ENCODE results near the gene NKAP. TPM values are rescaled to one million over a fixed set of nuclear protein-coding genes. Genes with fewer than 3 reads are reported as not detected.

Gene NKAP
- total and polyA plus RNA-seq, 2 donors from 2014 or later, result 7.7 to 9.9 TPM

- Histone ChIP-seq H3K4me3 (ENCODE audit: low read length in 3 of 3) (no peak overlapping the region), H3K36me3 (ENCODE audit: control insufficient read depth in 2 of 3, insufficient read depth in 3 of 3, low read length in 3 of 3) (peaks cover 0 to 5% (median 2%) of the 10 kb centered on the region in 3 donors), H3K27ac (ENCODE audit: low read depth in 2 of 2, low read length in 2 of 2) (no peak overlapping the region), H3K4me1 (ENCODE audit: control insufficient read depth in 2 of 3, insufficient read depth in 2 of 3, low read depth in 1 of 3, low read length in 3 of 3) (no peaks in the 10 kb centered on the region), H3K27me3 (ENCODE audit: control insufficient read depth, insufficient read depth, low read length) (no peaks in the 10 kb centered on the region), H3K9ac (ENCODE audit: low read length in 3 of 3) (no peak overlapping the region), H3K9me3 (ENCODE audit: control insufficient read depth in 2 of 3, insufficient read depth in 1 of 3, low read length in 3 of 3) (no peaks in the 10 kb centered on the region)
- FAIRE-seq (no peak), DNase-seq (peak in 3 of 5 donors; percentile 32 to 61 (median 50))
- TF ChIP-seq CTCF (IDR thresholded peaks at IDR 0.05; ENCODE audit: borderline replicate concordance, extremely low read depth, insufficient read depth), result peak; percentile 33
- intact Hi-C loops (cut with DNase I), result no loop called here
Observed at GRCh38 chrX:119880552-119881437, 62.8 kb downstream of the NKAP start.

- intact Hi-C loops (cut with DNase I), result no loop called here
- peaks cover 0 to 5% (median 2%) of the 10 kb centered on the region in 3 donors for H3K36me3 ChIP-seq (ENCODE audit: control insufficient read depth in 2 of 3, insufficient read depth in 3 of 3, low read length in 3 of 3)
- H3K4me1 ChIP-seq (ENCODE audit: control insufficient read depth in 2 of 3, insufficient read depth in 2 of 3, low read depth in 1 of 3, low read length in 3 of 3), result no peaks in the 10 kb centered on the region
- no peaks in the 10 kb centered on the region for H3K9me3 ChIP-seq (ENCODE audit: control insufficient read depth in 2 of 3, insufficient read depth in 1 of 3, low read length in 3 of 3)
- DNase-seq, result no peak
- no peak overlapping the region for H3K4me3 ChIP-seq (ENCODE audit: low read length in 3 of 3)
- H3K27ac ChIP-seq (ENCODE audit: low read depth in 2 of 2, low read length in 2 of 2), result no peak overlapping the region
- no peaks in the 10 kb centered on the region for H3K27me3 ChIP-seq (ENCODE audit: control insufficient read depth, insufficient read depth, low read length)
- H3K9ac ChIP-seq (ENCODE audit: low read length in 3 of 3), result no peak overlapping the region
- FAIRE-seq, result no peak
- no peak for TF ChIP-seq CTCF (IDR thresholded peaks at IDR 0.05; ENCODE audit: borderline replicate concordance, extremely low read depth, insufficient read depth)
Observed at GRCh38 chrX:119880076-119880475, 63.5 kb downstream of the NKAP start.

DNA sequence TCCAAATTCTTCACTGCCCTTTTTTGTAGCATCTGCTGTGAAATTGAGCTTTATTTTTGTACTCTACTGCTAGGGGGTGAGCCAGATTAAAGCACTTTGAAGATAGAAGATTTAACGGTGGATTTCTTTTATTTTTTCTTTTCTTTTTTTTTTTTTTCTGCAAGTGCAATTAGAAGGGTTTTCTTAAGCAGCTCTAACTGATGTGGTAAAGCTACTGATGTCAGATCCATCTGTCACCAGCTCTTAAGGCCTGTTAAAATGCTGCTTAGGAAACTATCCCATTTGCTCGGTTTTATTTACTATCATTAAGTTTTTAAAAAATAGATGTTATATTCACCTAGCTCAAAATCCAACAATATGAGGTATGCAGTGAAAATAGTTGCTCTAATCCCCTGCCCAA lies 64.8 kb downstream of the NKAP start:
- no peaks in the 10 kb centered on the region for H3K4me1 ChIP-seq (ENCODE audit: control insufficient read depth in 2 of 3, insufficient read depth in 2 of 3, low read depth in 1 of 3, low read length in 3 of 3)
- peaks cover 0 to 5% (median 2%) of the 10 kb centered on the region in 3 donors for H3K36me3 ChIP-seq (ENCODE audit: control insufficient read depth in 2 of 3, insufficient read depth in 3 of 3, low read length in 3 of 3)
- H3K9me3 ChIP-seq (ENCODE audit: control insufficient read depth in 2 of 3, insufficient read depth in 1 of 3, low read length in 3 of 3), result no peaks in the 10 kb centered on the region
- FAIRE-seq (no peak), DNase-seq (no peak)
- no peak overlapping the region for H3K4me3 ChIP-seq (ENCODE audit: low read length in 3 of 3)
- H3K27me3 ChIP-seq (ENCODE audit: control insufficient read depth, insufficient read depth, low read length), result no peaks in the 10 kb centered on the region
- TF ChIP-seq CTCF (IDR thresholded peaks at IDR 0.05; ENCODE audit: borderline replicate concordance, extremely low read depth, insufficient read depth), result no peak
- intact Hi-C loops (cut with DNase I), result no loop called here
- H3K9ac ChIP-seq (ENCODE audit: low read length in 3 of 3), result no peak overlapping the region
- H3K27ac ChIP-seq (ENCODE audit: low read depth in 2 of 2, low read length in 2 of 2), result no peak overlapping the region
